Activated CD4-positive, CD25-positive, alpha-beta regulatory T cell treated with anti-CD3 and anti-CD28 coated beads, Interleukin-2, amount 50 U/mL, for 16 hours (primary cell): ENCODE data around the gene TAS1R2.
A peak's percentile ranks its signal among the peaks of the same experiment; 100 is the strongest.
"Not testable (repeated sequence)": the region's sequence is repeated elsewhere in the genome, so short reads cannot be mapped to it uniquely, and the experiment has no call there.

ENCODE experiments used
- DNase-seq: peaks from one replicate; pipeline ENCODE4 v3.0.0-alpha.2; 2020; ENCODE audit warnings: low read depth, low spot score

The TAS1R2 gene

GRCh38 chr1:18883636-18884418 is 24.4 kb upstream of the TAS1R2 start:
- DNase-seq, result peak; percentile 47

GRCh38 chr1:18883079-18883478 is 23.6 kb upstream of the TAS1R2 start:
- no peak for DNase-seq

- DNase-seq, result no peak
Observed at GRCh38 chr1:18882486-18882885, 23.0 kb upstream of the TAS1R2 start.

GRCh38 chr1:18881642-18882431 is 22.4 kb upstream of the TAS1R2 start:
- no peak for DNase-seq

- no peak for DNase-seq
Observed at GRCh38 chr1:18881164-18881563, 21.7 kb upstream of the TAS1R2 start.

GRCh38 chr1:18880585-18880984 is 21.1 kb upstream of the TAS1R2 start:
- no peak for DNase-seq

GRCh38 chr1:18879791-18880309 is 20.4 kb upstream of the TAS1R2 start:
- DNase-seq, result no peak

- no peak for DNase-seq
Observed at GRCh38 chr1:18879215-18879790, 19.8 kb upstream of the TAS1R2 start.

- no peak for DNase-seq
Observed at GRCh38 chr1:18878538-18879214, 19.2 kb upstream of the TAS1R2 start.

GRCh38 chr1:18877282-18877681 is 17.8 kb upstream of the TAS1R2 start:
- DNase-seq, result no peak

GRCh38 chr1:18876210-18876609 is 16.8 kb upstream of the TAS1R2 start:
- no peak for DNase-seq

- DNase-seq, result no peak
Observed at GRCh38 chr1:18875796-18876128, 16.3 kb upstream of the TAS1R2 start.

GRCh38 chr1:18875107-18875795 is 15.8 kb upstream of the TAS1R2 start:
- peak; percentile 47 for DNase-seq

GRCh38 chr1:18874600-18874999 is 15.1 kb upstream of the TAS1R2 start:
- DNase-seq, result no peak

- DNase-seq, result no peak
Observed at GRCh38 chr1:18874036-18874435, 14.6 kb upstream of the TAS1R2 start.

- no peak for DNase-seq
Observed at GRCh38 chr1:18872071-18872611, 12.7 kb upstream of the TAS1R2 start.

GRCh38 chr1:18871401-18872070 is 12.1 kb upstream of the TAS1R2 start:
- DNase-seq, result no peak

GRCh38 chr1:18870957-18871356 is 11.5 kb upstream of the TAS1R2 start:
- DNase-seq, result no peak

GRCh38 chr1:18870595-18870865 is 11.1 kb upstream of the TAS1R2 start:
- DNase-seq, result not testable (repeated sequence)

- DNase-seq, result no peak
Observed at GRCh38 chr1:18869847-18870594, 10.6 kb upstream of the TAS1R2 start.
